Endothelial cell of umbilical vein (primary cell): Measurements from ENCODE around the gene SRPK2. TPM values are rescaled to one million over a fixed set of nuclear protein-coding genes. Genes with fewer than 3 reads are reported as not detected.

Experiments
- BruUV-seq: library from RNA; stranded (reverse); fragments of 400-500 nt; replicated peaks from 2 replicates; lab custom pipeline; 2021; lab: Mats Ljungman, UMichigan
- CTCF ChIA-PET: fragments of 300-600, 350-600 bp; sonication (Branson Sonifier 250); formaldehyde crosslinking; loops from one replicate; lab custom pipeline; 2021; ENCODE audit warnings: antibody characterized with exemption, inconsistent platforms; lab: Charles Lee
- POLR2A ChIA-PET: fragments of 300-600, 350-600 bp; sonication (Branson Sonifier 250); formaldehyde crosslinking; loops from one replicate; lab custom pipeline; 2021; ENCODE audit warnings: antibody characterized with exemption, inconsistent platforms; lab: Charles Lee
- DNase-seq: peaks from one replicate; pipeline ENCODE4 v3.0.0-alpha.2; 2011; ENCODE audit warnings: low read depth, low spot score
- FAIRE-seq: peaks from 2 replicates; lab custom pipeline; 2011; peaks lifted over from hg19 to GRCh38; lab: Jason Lieb, UNC
- H2AFZ ChIP-seq: 2 replicates; pipeline ENCODE4 v1.6.0; 2012; ENCODE audit warnings: low read depth, low read length, control low read depth, inconsistent platforms
- H3K27ac ChIP-seq: 2 replicates; pipeline ENCODE4 v1.5.1; 2011; ENCODE audit warnings: low read depth, mild to moderate bottlenecking, control low read depth, low read length, moderate library complexity; ENCODE audit not compliant: insufficient read depth
- H3K27me3 ChIP-seq, 2 experiments: 2 replicates each; pipeline versions ENCODE4 v1.6.0 to v1.6.1; 2011; ENCODE audit warnings: low read length in 2 of 2, mixed read lengths in 1 of 2; ENCODE audit not compliant: control insufficient read depth in 2 of 2, insufficient read depth in 2 of 2
- H3K36me3 ChIP-seq, 2 experiments: 2 replicates in 1 of 2; 3 replicates in 1 of 2; pipeline ENCODE4 v1.5.1; 2011; ENCODE audit warnings: low read length in 2 of 2, mild to moderate bottlenecking in 1 of 2, moderate library complexity in 1 of 2; ENCODE audit not compliant: control insufficient read depth in 2 of 2, insufficient read depth in 2 of 2; ENCODE audit errors: extremely low read depth in 1 of 2
- H3K4me1 ChIP-seq: 3 replicates; pipeline ENCODE4 v1.5.1; 2011; ENCODE audit warnings: mild to moderate bottlenecking, low read length; ENCODE audit not compliant: control insufficient read depth, insufficient read depth; ENCODE audit errors: extremely low read depth
- H3K4me2 ChIP-seq: 2 replicates; pipeline ENCODE4 v1.6.1; 2011; ENCODE audit warnings: low read length, control low read depth, mixed read lengths; ENCODE audit not compliant: insufficient read depth
- H3K4me3 ChIP-seq, 3 experiments: fragments of 200-600 bp in 1 of 3; sonication (generic), shearing (Covaris generic) in 1 of 3; replicated peaks in 1 of 3; 2 replicates each; pipeline ENCODE4 v1.5.1; 2011 to 2016; ENCODE audit warnings: control low read depth in 3 of 3, low read length in 3 of 3, mild to moderate bottlenecking in 2 of 3, inconsistent platforms in 1 of 3, low read depth in 1 of 3, moderate library complexity in 1 of 3; ENCODE audit not compliant: insufficient read depth in 1 of 3
- H3K79me2 ChIP-seq: 2 replicates; pipeline ENCODE4 v1.6.0; 2012; ENCODE audit warnings: low read length, inconsistent platforms; ENCODE audit not compliant: control insufficient read depth, insufficient read depth
- H3K9ac ChIP-seq: replicated peaks from 2 replicates; pipeline ENCODE3; 2011; ENCODE audit warnings: low read length, control low read depth; ENCODE audit not compliant: insufficient read depth; ENCODE audit errors: extremely low read depth
- H3K9me1 ChIP-seq: replicated peaks from 3 replicates; pipeline ENCODE4 v1.6.0; 2011; ENCODE audit warnings: mild to moderate bottlenecking, low read length; ENCODE audit not compliant: control insufficient read depth, insufficient read depth; ENCODE audit errors: extremely low read depth
- H3K9me3 ChIP-seq: replicated peaks from 2 replicates; pipeline ENCODE4 v1.5.1; 2012; ENCODE audit warnings: low read length, inconsistent platforms; ENCODE audit not compliant: control insufficient read depth, insufficient read depth
- H4K20me1 ChIP-seq: replicated peaks from 2 replicates; pipeline ENCODE3; 2011; ENCODE audit warnings: mild to moderate bottlenecking, low read length; ENCODE audit not compliant: control insufficient read depth, insufficient read depth; ENCODE audit errors: extremely low read depth
- EZH2 ChIP-seq: IDR thresholded peaks from 2 replicates; pipeline ENCODE4 v1.6.1; 2012; ENCODE audit warnings: borderline replicate concordance, low read depth, mild to moderate bottlenecking, moderate library complexity, low read length, inconsistent platforms; ENCODE audit not compliant: severe bottlenecking
- FOS ChIP-seq: IDR thresholded peaks from 2 replicates; pipeline ENCODE4 v1.6.1; 2011; ENCODE audit warnings: mild to moderate bottlenecking, low read length, moderate library complexity, borderline replicate concordance; ENCODE audit not compliant: insufficient read depth
- GATA2 ChIP-seq: IDR thresholded peaks from 2 replicates; pipeline ENCODE4 v1.7.0; 2011; ENCODE audit warnings: low read depth, mild to moderate bottlenecking, moderate library complexity, mixed read lengths, low read length; ENCODE audit not compliant: insufficient read length, insufficient read depth
- JUN ChIP-seq: IDR thresholded peaks from 2 replicates; pipeline ENCODE4 v1.6.1; 2011; ENCODE audit warnings: borderline replicate concordance, low read depth; ENCODE audit not compliant: insufficient read length, insufficient read depth
- MYC ChIP-seq: IDR thresholded peaks from one replicate; pipeline ENCODE4 v1.6.1; 2011; ENCODE audit warnings: mild to moderate bottlenecking, low read depth, low read length
- POLR2A ChIP-seq: IDR thresholded peaks from 2 replicates; pipeline ENCODE4 v1.6.1; 2012; ENCODE audit warnings: low read depth, mild to moderate bottlenecking, control low read depth, low read length
- POLR2AphosphoS5 ChIP-seq: IDR thresholded peaks from 2 replicates; pipeline ENCODE4 v1.6.1; 2012; ENCODE audit warnings: low read depth, mild to moderate bottlenecking, control low read depth, low read length, moderate library complexity; ENCODE audit not compliant: insufficient read depth
- dilution Hi-C: fragments of 300-500 bp; cut with MboI; formaldehyde crosslinking; loops from one replicate; pipeline ENCODE4 v1.15.0; 2019; ENCODE audit warnings: low sequenced_read_pairs; ENCODE audit not compliant: extremely low pct_ligation_motif_present
- intact Hi-C: fragments of 100-400 bp; cut with micrococcal nuclease; formaldehyde crosslinking; loops from one replicate; pipeline ENCODE4 v1.10.0; 2022
- polyA plus RNA-seq, 4 experiments: library from polyadenylated mRNA; depleted of rRNA in 3 of 4; stranded (reverse) in 3 of 4; unstranded in 1 of 4; fragments of >200 nt; gene quantifications; 2 replicates each; pipeline versions ENCODE4 v1.2.1 to v1.2.3, GENCODE V29; 2011 to 2012; ENCODE audit warnings: missing spikeins in 1 of 4
- total RNA-seq: library from RNA; stranded (reverse); gene quantifications from 2 replicates; pipeline ENCODE4 v1.2.3, GENCODE V29; 2021
- TF ChIP-seq, protein P1 (sequence below), 2 donors: IDR thresholded peaks; 1 replicate in 1 of 2; 2 replicates in 1 of 2; pipeline ENCODE4 v1.5.1; 2011; ENCODE audit warnings: low read length in 2 of 2, mild to moderate bottlenecking in 2 of 2, moderate library complexity in 2 of 2, control low read depth in 1 of 2, inconsistent platforms in 1 of 2, low read depth in 1 of 2; ENCODE audit not compliant: insufficient read depth in 1 of 2; ENCODE audit errors: extremely low read depth in 1 of 2
- TF ChIP-seq, protein P2 (sequence below): IDR thresholded peaks from 2 replicates; pipeline ENCODE4 v1.6.1; 2011; ENCODE audit not compliant: insufficient read depth, insufficient read length

SRPK2 gene
- total and polyA plus RNA-seq, 2 donors (not counting 3 experiments of a cell fraction or from before 2014, with no cell fraction given): 13.4 to 55.2 TPM

DNA sequence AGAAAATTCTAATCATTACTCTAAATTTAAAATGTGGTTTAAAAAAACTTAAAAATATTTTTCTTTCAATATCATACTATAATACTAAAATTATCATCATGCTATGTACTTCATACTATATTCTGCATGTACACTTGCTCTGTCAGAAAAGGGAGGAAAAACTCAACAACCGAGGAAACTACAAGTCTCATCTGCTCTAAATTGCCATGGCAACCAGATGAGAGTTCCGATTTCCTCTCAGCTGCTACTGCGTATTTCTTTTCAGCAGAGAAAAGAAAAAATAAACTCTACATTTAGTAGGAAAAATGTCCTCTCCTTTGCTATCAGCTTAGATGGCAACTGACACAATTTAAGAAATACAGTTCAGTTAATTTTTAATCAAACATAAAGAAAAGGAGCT, 178.9 kb downstream of the SRPK2 start:
- Histone ChIP-seq H3K9me1 (no peaks in the 10 kb centered on the region), H3K27me3 (no peaks in the 10 kb centered on the region), H3K4me1 (no peaks in the 10 kb centered on the region), H3K4me3 (no peak overlapping the region), H3K27ac (no peak overlapping the region), H3K9me3 (no peaks in the 10 kb centered on the region), H3K79me2 (peaks cover 59% of the 10 kb centered on the region), H4K20me1 (peaks cover 3% of the 10 kb centered on the region), H3K4me2 (no peak overlapping the region), H2AFZ (no peak overlapping the region), H3K9ac (no peak overlapping the region), H3K36me3 (no peaks in the 10 kb centered on the region)
- no peak for DNase-seq
- no TSS peak for BruUV-seq
- ChIA-PET CTCF (interaction anchor here (1.0 to 1.4 kb wide), 4 partner anchors 10 to 41 kb away, joined by 3 to 4 read pairs (median 3); no protein-coding TSS in a partner anchor), POLR2A (no interaction called here)
- FAIRE-seq: no peak
- intact Hi-C loops: no loop called here
- dilution Hi-C loops: no loop called here
- TF ChIP-seq, protein P1, sequence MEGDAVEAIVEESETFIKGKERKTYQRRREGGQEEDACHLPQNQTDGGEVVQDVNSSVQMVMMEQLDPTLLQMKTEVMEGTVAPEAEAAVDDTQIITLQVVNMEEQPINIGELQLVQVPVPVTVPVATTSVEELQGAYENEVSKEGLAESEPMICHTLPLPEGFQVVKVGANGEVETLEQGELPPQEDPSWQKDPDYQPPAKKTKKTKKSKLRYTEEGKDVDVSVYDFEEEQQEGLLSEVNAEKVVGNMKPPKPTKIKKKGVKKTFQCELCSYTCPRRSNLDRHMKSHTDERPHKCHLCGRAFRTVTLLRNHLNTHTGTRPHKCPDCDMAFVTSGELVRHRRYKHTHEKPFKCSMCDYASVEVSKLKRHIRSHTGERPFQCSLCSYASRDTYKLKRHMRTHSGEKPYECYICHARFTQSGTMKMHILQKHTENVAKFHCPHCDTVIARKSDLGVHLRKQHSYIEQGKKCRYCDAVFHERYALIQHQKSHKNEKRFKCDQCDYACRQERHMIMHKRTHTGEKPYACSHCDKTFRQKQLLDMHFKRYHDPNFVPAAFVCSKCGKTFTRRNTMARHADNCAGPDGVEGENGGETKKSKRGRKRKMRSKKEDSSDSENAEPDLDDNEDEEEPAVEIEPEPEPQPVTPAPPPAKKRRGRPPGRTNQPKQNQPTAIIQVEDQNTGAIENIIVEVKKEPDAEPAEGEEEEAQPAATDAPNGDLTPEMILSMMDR (IDR thresholded peaks at IDR 0.05; ENCODE audit: extremely low read depth in 1 of 2, insufficient read depth in 1 of 2, low read depth in 1 of 2, low read length in 2 of 2): no peak
- no peak for TF ChIP-seq MYC
- TF ChIP-seq POLR2AphosphoS5: no peak
- no peak for TF ChIP-seq JUN
- TF ChIP-seq POLR2A: no peak
- TF ChIP-seq, protein P2, sequence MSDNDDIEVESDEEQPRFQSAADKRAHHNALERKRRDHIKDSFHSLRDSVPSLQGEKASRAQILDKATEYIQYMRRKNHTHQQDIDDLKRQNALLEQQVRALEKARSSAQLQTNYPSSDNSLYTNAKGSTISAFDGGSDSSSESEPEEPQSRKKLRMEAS: no peak
- TF ChIP-seq EZH2: no peak
- no peak for TF ChIP-seq GATA2
- no peak for TF ChIP-seq FOS
